Measurements from ENCODE around the gene PLXDC1. TPM values are rescaled to one million over a fixed set of nuclear protein-coding genes. Genes with fewer than 3 reads are reported as not detected.

Gene PLXDC1
- total RNA-seq, 1 experiment from 2014 or later = 2.0 TPM

DNA sequence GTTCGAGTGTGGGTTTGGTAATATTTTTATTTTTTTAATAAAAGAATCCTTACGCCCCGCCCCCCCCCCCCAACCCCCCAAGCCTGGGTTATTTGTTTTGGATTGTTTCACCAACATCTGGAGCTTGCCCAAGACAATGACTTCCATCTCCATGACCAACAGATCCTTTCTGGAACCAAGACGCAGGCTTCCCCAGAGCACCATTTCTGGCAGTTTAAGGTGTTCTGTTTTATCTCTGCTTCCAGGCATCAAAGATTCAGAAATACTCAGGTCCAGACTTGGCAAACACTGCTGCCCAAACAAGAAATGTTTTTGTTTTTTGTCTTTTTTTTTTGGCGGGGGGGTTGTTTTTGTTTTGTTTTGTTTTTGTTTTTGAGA, 56.1 kb downstream of the PLXDC1 start:
- Histone ChIP-seq H3K9ac (ENCODE audit: extremely low read depth, insufficient read length, low read length) (no peak overlapping the region), H4K8ac (replicated peaks; ENCODE audit: insufficient read length, low read depth, low read length) (no peak overlapping the region), H3K18ac (ENCODE audit: insufficient read length, low read depth, low read length) (no peak overlapping the region), H3K79me1 (ENCODE audit: insufficient read depth, low read depth, low read length, poor library complexity, severe bottlenecking) (no peaks in the 10 kb centered on the region), H2AK5ac (ENCODE audit: insufficient read length, low read length) (no peak overlapping the region), H3K4me1 (ENCODE audit: insufficient read depth, low read length) (no peaks in the 10 kb centered on the region), H3K4me2 (ENCODE audit: insufficient read depth, insufficient read length, low read length) (no peak overlapping the region), H3K9me3 (ENCODE audit: control insufficient read depth, low read depth, low read length) (no peaks in the 10 kb centered on the region), H3K27ac (ENCODE audit: insufficient read length, low read depth, low read length) (no peak overlapping the region), H3K79me2 (ENCODE audit: insufficient read depth, low read length) (no peaks in the 10 kb centered on the region), H2BK120ac (ENCODE audit: low read depth, low read length, poor library complexity, severe bottlenecking) (no peak overlapping the region), H4K91ac (ENCODE audit: insufficient read length, low read depth, low read length) (no peak overlapping the region), H2BK15ac (ENCODE audit: low read depth, low read length) (no peak overlapping the region), H3K23me2 (ENCODE audit: insufficient read length, low read depth, low read length, poor library complexity, severe bottlenecking) (no peaks in the 10 kb centered on the region), H4K5ac (ENCODE audit: insufficient read length, low read depth, low read length) (no peak overlapping the region), H2BK5ac (ENCODE audit: insufficient read length, low read length) (no peak overlapping the region), H3K14ac (ENCODE audit: insufficient read depth, low read length) (no peak overlapping the region), H3T11ph (ENCODE audit: low read length) (no peak overlapping the region), H3K56ac (ENCODE audit: insufficient read length, low read depth, low read length) (no peak overlapping the region), H3K23ac (ENCODE audit: insufficient read length, low read depth, low read length) (no peak overlapping the region), H4K20me1 (ENCODE audit: control insufficient read depth, insufficient read depth, insufficient read length) (no peaks in the 10 kb centered on the region), H2BK12ac (ENCODE audit: insufficient read length, low read depth, low read length) (no peak overlapping the region), H3K27me3 (ENCODE audit: insufficient read depth, low read length) (no peaks in the 10 kb centered on the region; the same call in 1 of the 2 replicates), H3K4ac (ENCODE audit: low read depth, low read length) (no peak overlapping the region), H2BK20ac (ENCODE audit: low read depth, low read length, poor library complexity, severe bottlenecking) (no peak overlapping the region), H2AFZ (ENCODE audit: low read length) (no peak overlapping the region)
- Mint-ChIP-seq H3K36me3 (ENCODE audit: insufficient read depth in 1 of 3, low read depth in 3 of 3) (no peaks in the 10 kb centered on the region), H3K27me3 (ENCODE audit: low read depth) (peaks cover 14% of the 10 kb centered on the region), H3K4me1 (peaks cover 32 to 34% of the 10 kb centered on the region in 2 experiments), H3K4me3 (no peak overlapping the region), H3K27ac (no peak overlapping the region), H3K9me3 (no peaks in the 10 kb centered on the region)
- no peak for DNase-seq
- no peak for TF ChIP-seq CTCF (conservative IDR thresholded peaks at IDR 0.05)
- WGBS (ENCODE audit: extremely low coverage, insufficient read length, low lambda C conversion rate) = no CpG with 5 or more reads among the region's 5 CpGs
